H1 (cell line): ENCODE results near the gene TMEM212. TPM values are rescaled to one million over a fixed set of nuclear protein-coding genes. Genes with fewer than 3 reads are reported as not detected.

Experiments used
- CTCF ChIA-PET: fragments of 300-600 bp; sonication (Branson Sonifier 250); formaldehyde crosslinking; loops from one replicate; lab custom pipeline; 2021; ENCODE audit not compliant: partially characterized antibody; lab: Charles Lee
- POLR2A ChIA-PET: fragments of 300-600 bp; sonication (Branson Sonifier 250); formaldehyde crosslinking; loops from one replicate; lab custom pipeline; 2021; ENCODE audit warnings: inconsistent platforms; ENCODE audit not compliant: partially characterized antibody; lab: Charles Lee
- DNase-seq, 2 experiments: peaks; one replicate each; pipeline versions ENCODE4 v3.0.0 to v3.0.0-alpha.2; 2010 to 2022; ENCODE audit warnings: low spot score in 2 of 2, low read depth in 1 of 2, mixed read lengths in 1 of 2
- FAIRE-seq: peaks from 2 replicates; lab custom pipeline; 2011; peaks lifted over from hg19 to GRCh38; lab: Jason Lieb, UNC
- H2AFZ ChIP-seq: 2 replicates; pipeline ENCODE4 v1.8.1; 2012; ENCODE audit warnings: low read length, inconsistent platforms
- H2AK5ac ChIP-seq: 2 replicates; pipeline ENCODE4 v1.6.1; 2013; ENCODE audit warnings: low read depth, low read length
- H2BK120ac ChIP-seq: replicated peaks from 2 replicates; pipeline ENCODE3; 2013; ENCODE audit warnings: low read depth, low read length, inconsistent platforms
- H2BK12ac ChIP-seq: 2 replicates; pipeline ENCODE4 v1.6.1; 2013; ENCODE audit warnings: low read depth, low read length
- H2BK15ac ChIP-seq: 2 replicates; pipeline ENCODE4 v1.6.1; 2013; ENCODE audit warnings: low read length
- H2BK20ac ChIP-seq: 2 replicates; pipeline ENCODE4 v1.6.1; 2013; ENCODE audit warnings: low read length
- H2BK5ac ChIP-seq: 2 replicates; pipeline ENCODE4 v1.6.1; 2013; ENCODE audit warnings: low read depth, low read length
- H3K14ac ChIP-seq: 2 replicates; pipeline ENCODE4 v1.6.1; 2013; ENCODE audit warnings: inconsistent platforms; ENCODE audit not compliant: insufficient read length
- H3K18ac ChIP-seq: 2 replicates; pipeline ENCODE4 v1.6.1; 2013; ENCODE audit warnings: low read length; ENCODE audit errors: extremely low read depth
- H3K23ac ChIP-seq: 2 replicates; pipeline ENCODE4 v1.6.1; 2013; ENCODE audit warnings: inconsistent platforms; ENCODE audit not compliant: insufficient read length
- H3K23me2 ChIP-seq: 2 replicates; pipeline ENCODE4 v1.6.1; 2013; ENCODE audit warnings: low read depth, low read length
- H3K27ac ChIP-seq: 2 replicates; pipeline ENCODE4 v1.6.1; 2011; ENCODE audit warnings: low read depth, low read length, inconsistent platforms
- H3K27me3 ChIP-seq, 4 experiments: replicated peaks in 1 of 4; 1 replicate in 1 of 4; 2 replicates in 3 of 4; pipeline versions ENCODE4 v1.6.1 to v1.8.1; 2011 to 2013; ENCODE audit warnings: low read length in 3 of 4, mild to moderate bottlenecking in 3 of 4, inconsistent platforms in 2 of 4, mixed read lengths in 2 of 4, moderate library complexity in 1 of 4; ENCODE audit not compliant: control insufficient read depth in 3 of 4, insufficient read depth in 3 of 4; ENCODE audit errors: extremely low read depth in 1 of 4
- H3K36me3 ChIP-seq, 4 experiments: 2 replicates each; pipeline versions ENCODE4 v1.6.1 to v1.8.1; 2011 to 2013; ENCODE audit warnings: mild to moderate bottlenecking in 4 of 4, low read length in 3 of 4, moderate library complexity in 2 of 4, control low read depth in 1 of 4, inconsistent platforms in 1 of 4; ENCODE audit not compliant: insufficient read depth in 4 of 4, control insufficient read depth in 2 of 4
- H3K4ac ChIP-seq: replicated peaks from 2 replicates; pipeline ENCODE3; 2013; ENCODE audit warnings: low read length, low read depth, mixed read lengths, inconsistent platforms; ENCODE audit not compliant: insufficient read length
- H3K4me1 ChIP-seq, 4 experiments: replicated peaks in 1 of 4; 1 replicate in 1 of 4; 2 replicates in 3 of 4; pipeline versions ENCODE4 v1.6.1 to v1.8.1; 2011 to 2013; ENCODE audit warnings: low read length in 3 of 4, inconsistent platforms in 2 of 4, mixed read lengths in 1 of 4; ENCODE audit not compliant: insufficient read depth in 4 of 4, control insufficient read depth in 3 of 4
- H3K4me2 ChIP-seq, 2 experiments: 2 replicates each; pipeline versions ENCODE4 v1.6.1 to v1.8.1; 2011 to 2013; ENCODE audit warnings: low read depth in 2 of 2, low read length in 2 of 2, control low read depth in 1 of 2, inconsistent platforms in 1 of 2, mild to moderate bottlenecking in 1 of 2; ENCODE audit not compliant: insufficient read depth in 1 of 2
- H3K4me3 ChIP-seq, 4 experiments: fragments of 200-600, 300-600 bp in 1 of 4; sonication (generic), shearing (Covaris generic), sonication (Bioruptor Twin) in 1 of 4; 2 replicates each; pipeline versions ENCODE4 v1.5.1 to v1.8.1; 2011 to 2016; ENCODE audit warnings: low read length in 4 of 4, low read depth in 3 of 4, control low read depth in 2 of 4, inconsistent platforms in 2 of 4, mild to moderate bottlenecking in 2 of 4, mixed read lengths in 1 of 4, moderate library complexity in 1 of 4; ENCODE audit not compliant: insufficient read depth in 2 of 4; ENCODE audit errors: extremely low read depth in 1 of 4
- H3K56ac ChIP-seq: replicated peaks from 2 replicates; pipeline ENCODE3; 2013; ENCODE audit warnings: low read depth, mild to moderate bottlenecking, mixed read lengths, low read length, inconsistent platforms; ENCODE audit not compliant: insufficient read length
- H3K79me1 ChIP-seq: 2 replicates; pipeline ENCODE4 v1.6.1; 2013; ENCODE audit warnings: low read depth, low read length, control low read depth
- H3K79me2 ChIP-seq, 2 experiments: 2 replicates each; pipeline versions ENCODE4 v1.6.1 to v1.8.1; 2012 to 2013; ENCODE audit warnings: low read length in 2 of 2, mild to moderate bottlenecking in 2 of 2, inconsistent platforms in 1 of 2; ENCODE audit not compliant: insufficient read depth in 2 of 2, control insufficient read depth in 1 of 2
- H3K9ac ChIP-seq, 4 experiments: replicated peaks in 1 of 4; 1 replicate in 1 of 4; 2 replicates in 3 of 4; pipeline versions ENCODE4 v1.6.1 to v1.8.1; 2011 to 2013; ENCODE audit warnings: low read depth in 3 of 4, low read length in 3 of 4, control low read depth in 2 of 4, mild to moderate bottlenecking in 2 of 4, moderate library complexity in 2 of 4, inconsistent platforms in 1 of 4; ENCODE audit errors: extremely low read depth in 1 of 4
- H3K9me3 ChIP-seq, 2 experiments: 2 replicates each; pipeline versions ENCODE4 v1.6.1 to v1.8.1; 2012 to 2013; ENCODE audit warnings: mild to moderate bottlenecking in 2 of 2, moderate library complexity in 2 of 2, control low read depth in 1 of 2, inconsistent platforms in 1 of 2, low read depth in 1 of 2, low read length in 1 of 2, mixed read lengths in 1 of 2; ENCODE audit not compliant: insufficient read depth in 2 of 2
- H4K20me1 ChIP-seq, 2 experiments: replicated peaks in 1 of 2; 2 replicates each; pipeline versions ENCODE3 to v1.8.1; 2011 to 2013; ENCODE audit warnings: inconsistent platforms in 2 of 2, low read length in 2 of 2, mild to moderate bottlenecking in 1 of 2; ENCODE audit not compliant: insufficient read depth in 2 of 2, control insufficient read depth in 1 of 2
- H4K5ac ChIP-seq: 2 replicates; pipeline ENCODE4 v1.6.1; 2013; ENCODE audit warnings: low read length, low read depth, mixed read lengths, inconsistent platforms; ENCODE audit not compliant: insufficient read length
- H4K8ac ChIP-seq: 2 replicates; pipeline ENCODE4 v1.8.0; 2013; ENCODE audit warnings: mild to moderate bottlenecking, moderate library complexity, low read length, inconsistent platforms; ENCODE audit not compliant: insufficient read depth; ENCODE audit errors: extremely low read depth
- H4K91ac ChIP-seq: replicated peaks from 2 replicates; pipeline ENCODE3; 2013; ENCODE audit warnings: low read length, mixed read lengths, inconsistent platforms; ENCODE audit not compliant: insufficient read length
- KDM1A ChIP-seq: fragments of 200-600, 300-600 bp; sonication (generic); IDR thresholded peaks from 2 replicates; pipeline ENCODE4 v1.7.1; 2016; ENCODE audit warnings: mild to moderate bottlenecking, low read length, borderline replicate concordance
- RXRA ChIP-seq: IDR thresholded peaks from 2 replicates; pipeline ENCODE4 v1.6.1; 2011; ENCODE audit warnings: low read depth, mild to moderate bottlenecking, low read length, moderate library complexity; ENCODE audit not compliant: insufficient read depth
- WGBS, 2 experiments: shearing (Covaris generic) in 1 of 2; methylation state at CpG; one replicate each; pipeline versions ENCODE4 v1.1.6 to v1.1.7; 2013 to 2015; ENCODE audit warnings: low lambda C conversion rate in 2 of 2, mixed read lengths in 2 of 2, inconsistent platforms in 1 of 2, low coverage in 1 of 2, missing lambda C conversion rate in 1 of 2; ENCODE audit not compliant: insufficient replicate concordance in 2 of 2, insufficient coverage in 1 of 2, insufficient read length in 1 of 2; ENCODE audit errors: extremely low coverage in 1 of 2, missing lambda C conversion rate in 1 of 2; 5-methylcytosine and 5-hydroxymethylcytosine counted together
- polyA plus RNA-seq, 7 experiments: library from polyadenylated mRNA; depleted of rRNA in 3 of 7; stranded (reverse) in 5 of 7; unstranded in 2 of 7; fragments of >200 nt in 5 of 7; fragments of 200-250 nt in 2 of 7; gene quantifications; 1 replicate in 5 of 7; 2 replicates in 1 of 7; 4 replicates in 1 of 7; pipeline versions ENCODE4 v1.2.1 to v1.2.3, GENCODE V29; 2011 to 2013; ENCODE audit warnings: missing spikeins in 2 of 7, mixed read lengths in 2 of 7
- total RNA-seq: library from RNA; stranded (reverse); fragmentation: NEBNext Ultra II Directional; extraction: Animal tissue kit (Norgen Biotek cat#: 25700); gene quantifications from 2 replicates; pipeline ENCODE4 v1.2.1, GENCODE V29; 2021

Gene TMEM212
- total and polyA plus RNA-seq, 2 of the 8 experiments (the other 6 are each of a cell fraction or from before 2014, with no cell fraction given), result not detected

GRCh38 chr3:171835116-171835515 is 8.0 kb upstream of the TMEM212 start:
- no peak overlapping the region for H4K5ac ChIP-seq
- no peaks in the 10 kb centered on the region for H3K36me3 ChIP-seq
- no peaks in the 10 kb centered on the region for H3K27me3 ChIP-seq
- H3K18ac ChIP-seq, result no peak overlapping the region
- DNase-seq (no peak), FAIRE-seq (no peak)
- H3K23me2 ChIP-seq, result no peaks in the 10 kb centered on the region
- H2BK15ac ChIP-seq, result no peak overlapping the region
- H3K9ac ChIP-seq, result no peak overlapping the region
- no peak overlapping the region for H3K23ac ChIP-seq
- no peak overlapping the region for H2BK12ac ChIP-seq
- TF ChIP-seq RXRA, result no peak
- no peak for TF ChIP-seq KDM1A
- H3K4me1 ChIP-seq, result peaks cover 0 to 4% (median 2%) of the 10 kb centered on the region in 4 experiments; a peak in 3 of 7 replicates
- no peaks in the 10 kb centered on the region for H3K9me3 ChIP-seq
- H3K4ac ChIP-seq, result no peak overlapping the region
- no peaks in the 10 kb centered on the region for H3K79me1 ChIP-seq
- H3K4me2 ChIP-seq, result no peak overlapping the region
- no peak overlapping the region for H3K56ac ChIP-seq
- H2AK5ac ChIP-seq, result no peak overlapping the region
- H3K4me3 ChIP-seq, result no peak overlapping the region
- no peak overlapping the region for H2BK120ac ChIP-seq
- H3K79me2 ChIP-seq, result no peaks in the 10 kb centered on the region
- no peak overlapping the region for H2AFZ ChIP-seq
- no peak overlapping the region for H2BK20ac ChIP-seq
- no peak overlapping the region for H2BK5ac ChIP-seq
- no peak overlapping the region for H3K14ac ChIP-seq
- 94% methylated on average over 5 of the region's 5 CpGs; no CpG with 5 or more reads in 1 of the 2 experiments for WGBS, 2 experiments
- POLR2A ChIA-PET, result no interaction called here
- no peak overlapping the region for H3K27ac ChIP-seq
- no peaks in the 10 kb centered on the region for H4K20me1 ChIP-seq
- CTCF ChIA-PET, result interaction anchor here (0.9 to 2.3 kb wide), 4 partner anchors 33 to 221 kb away, joined by 3 to 7 read pairs (median 5); no protein-coding TSS in a partner anchor
- H4K91ac ChIP-seq, result no peak overlapping the region
- no peak overlapping the region for H4K8ac ChIP-seq
